Endodermal cell (in vitro differentiated cells): ENCODE results near the gene DLX6. TPM values are rescaled to one million over a fixed set of nuclear protein-coding genes. Genes with fewer than 3 reads are reported as not detected.

ENCODE experiments used
- DNase-seq: peaks from one replicate; pipeline ENCODE4 v3.0.0-alpha.2; 2017
- H3K27ac ChIP-seq: 2 replicates; pipeline ENCODE4 v1.5.1; 2013; ENCODE audit warnings: mild to moderate bottlenecking, low read depth, low read length, moderate library complexity
- H3K27me3 ChIP-seq: 2 replicates; pipeline ENCODE4 v1.6.1; 2013; ENCODE audit warnings: mild to moderate bottlenecking, low read length, moderate library complexity; ENCODE audit not compliant: insufficient read depth, control insufficient read depth, poor library complexity, severe bottlenecking
- H3K36me3 ChIP-seq: 2 replicates; pipeline ENCODE4 v1.7.0; 2013; ENCODE audit warnings: mild to moderate bottlenecking, low read length, moderate library complexity; ENCODE audit not compliant: control insufficient read depth, insufficient read depth
- H3K4me1 ChIP-seq: one replicate; pipeline ENCODE4 v1.7.0; 2013; ENCODE audit warnings: low read length; ENCODE audit not compliant: control insufficient read depth, insufficient read depth
- H3K4me3 ChIP-seq: 2 replicates; pipeline ENCODE4 v1.5.1; 2013; ENCODE audit warnings: mild to moderate bottlenecking, low read length, moderate library complexity
- H3K9ac ChIP-seq: 2 replicates; pipeline ENCODE4 v1.6.1; 2013; ENCODE audit warnings: mild to moderate bottlenecking, low read length, moderate library complexity; ENCODE audit not compliant: poor library complexity, severe bottlenecking; ENCODE audit errors: extremely low read depth
- H3K9me3 ChIP-seq: 2 replicates; pipeline ENCODE4 v1.6.1; 2013; ENCODE audit warnings: mild to moderate bottlenecking, low read length, moderate library complexity; ENCODE audit not compliant: control insufficient read depth
- H3K27ac Mint-ChIP-seq: 2 replicates; pipeline ENCODE4 v1.8.0; 2020; ENCODE audit warnings: mixed read lengths
- H3K27me3 Mint-ChIP-seq: 2 replicates; pipeline ENCODE4 v1.8.0; 2021; ENCODE audit warnings: mild to moderate bottlenecking, mixed read lengths; ENCODE audit not compliant: insufficient read depth
- H3K36me3 Mint-ChIP-seq: 2 replicates; pipeline ENCODE4 v1.8.0; 2020; ENCODE audit warnings: low read depth, mixed read lengths
- H3K4me1 Mint-ChIP-seq: 2 replicates; pipeline ENCODE4 v1.8.0; 2020; ENCODE audit warnings: mixed read lengths
- H3K4me3 Mint-ChIP-seq: 2 replicates; pipeline ENCODE4 v1.8.0; 2020; ENCODE audit warnings: mild to moderate bottlenecking, moderate library complexity, mixed read lengths
- H3K9me3 Mint-ChIP-seq: 2 replicates; pipeline ENCODE4 v1.8.0; 2020; ENCODE audit warnings: mild to moderate bottlenecking, mixed read lengths
- CTCF ChIP-seq: fragments of 200-600 bp; sonication (generic); conservative IDR thresholded peaks from 2 replicates; pipeline ENCODE4 v1.5.0; 2021; ENCODE audit warnings: antibody characterized with exemption, mild to moderate bottlenecking
- WGBS, 2 experiments: methylation state at CpG; one replicate each; pipeline versions ENCODE4 v1.1.5 to v1.1.7; 2013; ENCODE audit warnings: missing lambda C conversion rate in 2 of 2, mixed read lengths in 1 of 2; ENCODE audit not compliant: insufficient coverage in 1 of 2, insufficient read length in 1 of 2; 5-methylcytosine and 5-hydroxymethylcytosine counted together
- long read RNA-seq, 4 experiments: library from polyadenylated mRNA in 2 of 4; library from RNA in 1 of 4; library from capped mRNA in 1 of 4; stranded (forward) in 3 of 4; unstranded in 1 of 4; transcript quantifications; one replicate each; pipeline ENCODE4 v2.0.0, GENCODE V29; 2020 to 2021; ENCODE audit warnings: inconsistent platforms in 1 of 4
- polyA plus RNA-seq, 2 experiments: library from polyadenylated mRNA; stranded (reverse); fragments of 50-300 nt; gene quantifications; one replicate each; pipeline ENCODE4 v1.2.3, GENCODE V29; 2013
- total RNA-seq, 2 donors: library from RNA; stranded (reverse); fragmentation: NEBNext Ultra II Directional in 1 of 2; extraction: Animal tissue kit (Norgen Biotek cat#: 25700) in 1 of 2; gene quantifications; 2 replicates in 1 of 2; 3 replicates in 1 of 2; pipeline ENCODE4 v1.2.1, GENCODE V29; 2021

The DLX6 gene
- total RNA-seq = not detected
- polyA plus RNA-seq (2013, experiment 1 of 2) = 0.50 TPM
- 0.66 TPM for polyA plus RNA-seq (2013, experiment 2 of 2)
- long read RNA-seq, experiment 1 = 0 reads
- long read RNA-seq, experiment 2, partial matches to known transcripts = 0 of 1 reads
- long read RNA-seq, experiment 2, other reads (novel, unspliced or antisense) = 0 of 1 reads
- long read RNA-seq, experiment 3 = 0 reads
- long read RNA-seq, experiment 4 = 0 reads

GRCh38 chr7:97005183-97006054, at the start of gene DLX6:
DLX6 (plus strand) TSS chr7:97005553; CDS start chr7:97005978, 425 bp downstream.
- Mint-ChIP-seq H3K9me3 (no peaks in the 10 kb centered on the region), H3K27ac (no peak within 1 kb of the TSS), H3K4me1 (peaks cover 26% of the 10 kb centered on the region), H3K27me3 (peaks cover 97% of the 10 kb centered on the region), H3K36me3 (no peaks in the 10 kb centered on the region), H3K4me3 (peak within 1 kb of the TSS; percentile 57)
- H3K4me3 ChIP-seq = peak within 1 kb of the TSS; percentile 71
- TF ChIP-seq CTCF = no peak
- H3K36me3 ChIP-seq = no peaks in the 10 kb centered on the region
- H3K27ac ChIP-seq = no peak within 1 kb of the TSS
- H3K9ac ChIP-seq = no peak within 1 kb of the TSS
- WGBS, 2 experiments = 0% methylated on average over 13 to 41 of the region's 44 CpGs
- peaks cover 92% of the 10 kb centered on the region for H3K27me3 ChIP-seq
- peak; percentile 96 for DNase-seq
- no peaks in the 10 kb centered on the region for H3K9me3 ChIP-seq
- no peaks in the 10 kb centered on the region for H3K4me1 ChIP-seq

- no peaks in the 10 kb centered on the region for H3K9me3 ChIP-seq
- H3K27me3 ChIP-seq = peaks cover 42% of the 10 kb centered on the region
- no peak overlapping the region for H3K9ac ChIP-seq
- Mint-ChIP-seq H3K27me3 (peaks cover 20% of the 10 kb centered on the region), H3K27ac (no peak overlapping the region), H3K36me3 (no peaks in the 10 kb centered on the region), H3K4me1 (no peaks in the 10 kb centered on the region), H3K4me3 (no peak overlapping the region), H3K9me3 (no peaks in the 10 kb centered on the region)
- H3K4me1 ChIP-seq = no peaks in the 10 kb centered on the region
- TF ChIP-seq CTCF = no peak
- no peaks in the 10 kb centered on the region for H3K36me3 ChIP-seq
- H3K4me3 ChIP-seq = no peak overlapping the region
- H3K27ac ChIP-seq = no peak overlapping the region
- no peak for DNase-seq
Measured at GRCh38 chr7:96959135-96959534, 46.2 kb upstream of the DLX6 start.

GRCh38 chr7:96962221-96962885, 43.0 kb upstream of the DLX6 start:
- H3K9me3 Mint-ChIP-seq = no peaks in the 10 kb centered on the region
- H3K4me1 ChIP-seq = no peaks in the 10 kb centered on the region
- H3K4me3 ChIP-seq = no peak overlapping the region
- H3K27ac ChIP-seq = no peak overlapping the region
- no peak overlapping the region for H3K4me3 Mint-ChIP-seq
- H3K36me3 Mint-ChIP-seq = no peaks in the 10 kb centered on the region
- no peaks in the 10 kb centered on the region for H3K4me1 Mint-ChIP-seq
- no peak overlapping the region for H3K27ac Mint-ChIP-seq
- no peaks in the 10 kb centered on the region for H3K9me3 ChIP-seq
- H3K27me3 Mint-ChIP-seq = peaks cover 31% of the 10 kb centered on the region
- WGBS, 2 experiments = 88% methylated on average over 6 to 9 of the region's 9 CpGs
- H3K36me3 ChIP-seq = no peaks in the 10 kb centered on the region
- no peak for TF ChIP-seq CTCF
- no peak for DNase-seq
- no peak overlapping the region for H3K9ac ChIP-seq
- peaks cover 48% of the 10 kb centered on the region for H3K27me3 ChIP-seq
